Activated CD4-positive, alpha-beta T cell treated with anti-CD3 and anti-CD28 coated beads, Interleukin-2, amount 50 U/mL, for 4 hours (primary cell): ENCODE measurements around the gene RRP15.

Experiments used
- DNase-seq, 2 experiments: peaks; one replicate each; pipeline ENCODE4 v3.0.0-alpha.2; 2020

Gene RRP15

GRCh38 chr1:218284917-218285635 is at the start of gene RRP15:
TSS of gene RRP15 (plus strand) at chr1:218285293. CDS start at chr1:218285317, 24 bp downstream.
- DNase-seq: peak; percentile 84 to 86

GRCh38 chr1:218242171-218242570 is 42.9 kb upstream of the RRP15 start:
- no peak for DNase-seq

GRCh38 chr1:218247339-218247738 is 37.8 kb upstream of the RRP15 start:
- no peak for DNase-seq

- no peak for DNase-seq
These were observed 35.6 kb upstream of the RRP15 start for GRCh38 chr1:218249338-218250140.

- no peak for DNase-seq
These were observed 34.6 kb upstream of the RRP15 start for GRCh38 chr1:218250492-218250891.

- no peak for DNase-seq
These were observed 30.7 kb upstream of the RRP15 start for GRCh38 chr1:218254296-218254946.

GRCh38 chr1:218255090-218255489 is 30.0 kb upstream of the RRP15 start:
- DNase-seq: no peak

- DNase-seq: no peak
These were observed 27.7 kb upstream of the RRP15 start for GRCh38 chr1:218257371-218257770.

- DNase-seq: no peak
These were observed 27.1 kb upstream of the RRP15 start for GRCh38 chr1:218257971-218258370.

GRCh38 chr1:218259339-218259738 is 25.8 kb upstream of the RRP15 start:
- DNase-seq: no peak

GRCh38 chr1:218259800-218260199 is 25.3 kb upstream of the RRP15 start:
- no peak for DNase-seq

- no peak for DNase-seq
These were observed 22.8 kb upstream of the RRP15 start for GRCh38 chr1:218262259-218262658.

- no peak for DNase-seq
These were observed 18.7 kb upstream of the RRP15 start for GRCh38 chr1:218266356-218266755.

GRCh38 chr1:218272366-218272765 is 12.7 kb upstream of the RRP15 start:
- no peak for DNase-seq

- DNase-seq: no peak
These were observed 11.2 kb upstream of the RRP15 start for GRCh38 chr1:218273762-218274479.

- no peak for DNase-seq
These were observed 10.6 kb upstream of the RRP15 start for GRCh38 chr1:218274511-218274910.

GRCh38 chr1:218275823-218276222 is 9.3 kb upstream of the RRP15 start:
- no peak for DNase-seq

- no peak for DNase-seq
These were observed 3.8 kb upstream of the RRP15 start for GRCh38 chr1:218281285-218281684.

GRCh38 chr1:218284377-218284916 is 646 bp upstream of the RRP15 start:
- DNase-seq: no peak

- DNase-seq: no peak
These were observed 7.4 kb downstream of the RRP15 start for GRCh38 chr1:218292515-218292914.

GRCh38 chr1:218294546-218294945 is 9.5 kb downstream of the RRP15 start:
- no peak for DNase-seq

GRCh38 chr1:218296162-218296561 is 11.1 kb downstream of the RRP15 start:
- DNase-seq: no peak

GRCh38 chr1:218297461-218297860 is 12.4 kb downstream of the RRP15 start:
- DNase-seq: no peak
